GM18508 (cell line): ENCODE data around the gene ZNF470.

Experiments used
- ATAC-seq: cut with Tn5 transposase; IDR thresholded peaks from one replicate; pipeline ENCODE4 v1.9.1; 2021; ENCODE audit warnings: moderate number of reproducible peaks; ENCODE audit not compliant: insufficient read depth, unreplicated experiment

The ZNF470 gene

GRCh38 chr19:56603829-56604228 is 36.6 kb downstream of the ZNF470 start:
- ATAC-seq, result no peak

GRCh38 chr19:56608274-56608964 is 41.2 kb downstream of the ZNF470 start:
- ATAC-seq, result no peak

DNA sequence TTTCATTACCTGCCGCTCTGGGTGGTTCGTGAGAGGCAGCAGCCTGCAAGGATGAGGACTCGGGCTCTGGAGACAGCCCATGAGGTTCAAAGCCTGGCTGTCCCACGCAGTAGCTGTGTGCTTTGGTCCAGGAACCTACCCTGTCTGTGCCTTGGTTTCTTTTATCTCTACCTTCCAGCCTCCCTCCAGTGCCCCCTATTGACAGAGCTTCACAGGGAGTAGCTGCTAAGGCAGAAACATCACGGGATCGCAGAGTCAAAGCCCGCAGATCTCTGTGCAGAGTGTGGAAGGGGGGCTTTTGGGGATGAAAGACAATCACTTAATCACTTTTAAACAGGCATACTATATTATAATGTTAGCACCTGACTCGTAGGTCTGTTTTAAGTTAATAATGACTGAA is 44.0 kb downstream of the ZNF470 start:
- no peak for ATAC-seq

- ATAC-seq, result no peak
Measured at GRCh38 chr19:56612737-56613136, 45.5 kb downstream of the ZNF470 start.

- ATAC-seq, result no peak
Measured at GRCh38 chr19:56613639-56614038, 46.4 kb downstream of the ZNF470 start.

DNA sequence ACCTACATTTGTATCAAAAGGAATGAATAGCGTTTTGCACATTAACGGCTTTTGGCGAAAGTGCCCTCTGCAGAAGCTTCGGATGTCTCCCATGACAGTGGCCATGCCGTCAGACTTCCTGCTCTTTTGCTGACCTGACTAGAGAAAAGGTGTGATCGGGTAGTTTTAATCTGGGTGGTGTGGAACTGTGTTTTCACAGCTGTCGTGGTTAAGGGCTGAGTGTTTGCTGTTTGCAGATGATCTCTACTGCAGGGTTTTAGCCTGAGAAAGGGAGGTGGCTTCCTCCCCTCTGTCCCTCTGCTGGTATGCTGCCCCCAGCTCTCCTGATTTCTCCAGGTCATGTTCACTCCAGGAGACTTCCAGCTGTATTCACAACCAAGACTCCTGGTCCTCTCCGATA is 50.3 kb downstream of the ZNF470 start:
- no peak for ATAC-seq

DNA sequence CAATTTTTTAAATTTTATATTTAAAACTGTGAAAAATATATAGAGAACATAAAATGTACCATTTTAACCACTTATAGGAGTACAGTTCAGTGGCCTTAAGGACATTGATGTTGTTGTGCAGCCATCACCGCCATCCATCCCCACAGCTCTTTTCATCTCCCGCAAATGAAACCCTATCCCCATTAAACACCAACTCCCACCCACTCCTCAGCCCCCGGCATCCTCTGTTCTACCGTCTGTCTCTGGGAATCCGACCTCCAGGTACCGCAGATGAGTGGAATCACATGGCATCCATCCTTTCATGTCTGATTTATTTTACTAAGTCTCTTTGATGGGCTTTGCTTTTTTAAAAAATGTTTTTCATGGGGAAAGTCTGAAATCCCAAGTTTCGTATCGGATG is 51.9 kb downstream of the ZNF470 start:
- no peak for ATAC-seq

DNA sequence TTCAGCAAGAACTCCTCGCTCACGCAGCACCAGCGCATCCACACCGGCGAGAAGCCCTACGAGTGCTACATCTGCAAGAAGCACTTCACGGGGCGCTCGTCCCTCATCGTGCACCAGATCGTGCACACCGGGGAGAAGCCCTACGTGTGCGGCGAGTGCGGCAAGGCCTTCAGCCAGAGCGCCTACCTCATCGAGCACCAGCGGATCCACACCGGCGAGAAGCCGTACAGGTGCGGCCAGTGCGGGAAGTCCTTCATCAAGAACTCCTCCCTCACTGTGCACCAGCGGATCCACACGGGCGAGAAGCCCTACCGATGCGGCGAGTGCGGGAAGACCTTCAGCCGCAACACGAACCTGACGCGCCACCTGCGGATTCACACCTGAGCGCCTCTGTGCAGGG is 55.1 kb downstream of the ZNF470 start:
- ATAC-seq, result no peak

- ATAC-seq, result no peak
Measured at GRCh38 chr19:56623006-56623405, 55.7 kb downstream of the ZNF470 start.

DNA sequence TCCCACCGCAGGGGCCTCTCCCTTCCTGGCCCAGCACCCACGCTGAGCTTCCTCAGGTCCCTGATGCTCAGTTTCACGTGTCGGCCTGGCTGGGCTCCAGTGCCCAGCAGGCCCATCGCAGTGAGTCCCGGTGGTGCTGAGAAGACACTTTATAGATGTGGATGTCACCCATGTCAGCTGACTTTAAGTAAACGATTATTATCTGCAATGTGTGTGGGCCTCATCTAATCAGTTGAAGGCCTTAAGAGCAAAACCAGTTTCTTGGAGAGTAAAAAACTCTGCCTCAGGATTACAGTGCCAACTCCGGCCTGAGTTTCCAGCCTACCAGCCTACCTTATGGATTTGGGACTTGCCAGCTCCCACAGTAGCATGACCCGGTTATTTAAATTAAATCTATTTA is 58.4 kb downstream of the ZNF470 start:
- no peak for ATAC-seq

DNA sequence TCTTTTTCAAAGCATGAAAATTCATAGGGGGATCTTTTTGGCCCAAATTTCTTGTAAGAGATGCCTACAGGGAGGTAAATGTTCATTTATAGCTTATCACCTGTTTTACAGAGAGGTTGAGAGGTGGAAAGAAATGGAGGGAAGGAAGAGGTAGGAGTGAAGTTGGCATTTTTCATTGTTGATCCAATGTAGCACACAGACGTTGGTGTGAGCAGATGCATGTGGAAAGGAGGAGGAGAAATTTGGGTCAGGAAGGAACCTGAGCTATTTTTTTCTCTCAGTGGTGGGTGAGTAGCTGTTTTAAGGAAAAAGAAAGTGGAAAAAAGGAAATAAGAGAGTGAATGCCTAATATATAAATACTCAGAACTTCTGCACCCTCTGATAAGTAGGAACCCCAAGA is 65.8 kb downstream of the ZNF470 start:
- ATAC-seq, result no peak

- no peak for ATAC-seq
Measured at GRCh38 chr19:56637976-56638555, 70.8 kb downstream of the ZNF470 start.
